Hindlimb muscle (tissue), 1 donor: ENCODE data around the gene IL6. TPM values are rescaled to one million over a fixed set of nuclear protein-coding genes. Genes with fewer than 3 reads are reported as not detected.

Source experiments
- polyA plus RNA-seq: library from polyadenylated mRNA; unstranded; fragments of 120-200 nt; gene quantifications from one replicate; pipeline ENCODE4 v1.2.1, GENCODE V29; 2013; ENCODE audit not compliant: insufficient read length

The IL6 gene
- polyA plus RNA-seq, 1 donor, result 0.41 TPM

Other genes starting within 250 kb of the IL6 start
- gene STEAP1B, start 227.0 kb upstream of the IL6 start, polyA plus RNA-seq, result 1.8 TPM
- 882 TPM for gene TOMM7, start 95.6 kb downstream of the IL6 start, polyA plus RNA-seq